ENCODE measurements around the gene CNIH3.

DNA sequence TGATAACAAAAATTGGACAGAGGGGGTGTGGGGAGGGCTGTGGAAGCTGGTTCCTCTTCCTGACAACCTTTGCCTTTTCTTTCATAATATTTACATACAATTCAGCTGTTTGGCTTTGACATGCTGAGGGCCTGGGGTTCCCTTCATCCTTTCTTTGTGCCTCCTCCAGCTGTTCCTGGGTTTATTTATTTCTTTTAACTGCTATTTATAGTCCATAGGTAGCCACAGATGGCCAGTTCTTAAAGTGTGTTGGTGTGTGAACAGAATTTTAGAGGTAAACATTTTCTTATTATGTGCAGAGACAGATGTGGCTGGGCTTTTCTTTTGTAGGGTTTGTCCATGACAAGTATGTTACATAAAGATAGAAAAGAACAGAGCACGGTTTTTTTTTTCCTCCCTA, 34.1 kb upstream of the CNIH3 start:
- TF ChIP-seq, protein P1, sequence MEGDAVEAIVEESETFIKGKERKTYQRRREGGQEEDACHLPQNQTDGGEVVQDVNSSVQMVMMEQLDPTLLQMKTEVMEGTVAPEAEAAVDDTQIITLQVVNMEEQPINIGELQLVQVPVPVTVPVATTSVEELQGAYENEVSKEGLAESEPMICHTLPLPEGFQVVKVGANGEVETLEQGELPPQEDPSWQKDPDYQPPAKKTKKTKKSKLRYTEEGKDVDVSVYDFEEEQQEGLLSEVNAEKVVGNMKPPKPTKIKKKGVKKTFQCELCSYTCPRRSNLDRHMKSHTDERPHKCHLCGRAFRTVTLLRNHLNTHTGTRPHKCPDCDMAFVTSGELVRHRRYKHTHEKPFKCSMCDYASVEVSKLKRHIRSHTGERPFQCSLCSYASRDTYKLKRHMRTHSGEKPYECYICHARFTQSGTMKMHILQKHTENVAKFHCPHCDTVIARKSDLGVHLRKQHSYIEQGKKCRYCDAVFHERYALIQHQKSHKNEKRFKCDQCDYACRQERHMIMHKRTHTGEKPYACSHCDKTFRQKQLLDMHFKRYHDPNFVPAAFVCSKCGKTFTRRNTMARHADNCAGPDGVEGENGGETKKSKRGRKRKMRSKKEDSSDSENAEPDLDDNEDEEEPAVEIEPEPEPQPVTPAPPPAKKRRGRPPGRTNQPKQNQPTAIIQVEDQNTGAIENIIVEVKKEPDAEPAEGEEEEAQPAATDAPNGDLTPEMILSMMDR (conservative IDR thresholded peaks at IDR 0.05 in 1 of 2, IDR thresholded peaks at IDR 0.05 in 1 of 2; ENCODE audit: low read depth in 1 of 2, low read length in 2 of 2): no peak
- no peak for TF ChIP-seq EZH2 (IDR thresholded peaks at IDR 0.05; ENCODE audit: low read length, missing control alignments)

Data from fibroblast of lung (primary cell).